Calu3 (cell line): ENCODE data around the gene WNT5A. TPM values are rescaled to one million over a fixed set of nuclear protein-coding genes. Genes with fewer than 3 reads are reported as not detected.

Experiments
- BruUV-seq: library from RNA; stranded (reverse); fragments of 400-500 nt; replicated peaks from 2 replicates; lab custom pipeline; 2021; lab: Mats Ljungman, UMichigan
- CTCF ChIA-PET: fragments of 300-600 bp; sonication (Branson Sonifier 250); formaldehyde crosslinking; loops from one replicate; lab custom pipeline; 2022; ENCODE audit warnings: antibody characterized with exemption; lab: Charles Lee
- DNase-seq: peaks from one replicate; pipeline ENCODE4 v3.0.0; 2022
- H3K27ac Mint-ChIP-seq: one replicate; pipeline ENCODE4 v1.8.0; 2022; ENCODE audit warnings: mixed read lengths; ENCODE audit not compliant: unreplicated experiment
- H3K27me3 Mint-ChIP-seq: one replicate; pipeline ENCODE4 v1.8.0; 2022; ENCODE audit warnings: mixed read lengths; ENCODE audit not compliant: unreplicated experiment
- H3K36me3 Mint-ChIP-seq: one replicate; pipeline ENCODE4 v1.8.0; 2022; ENCODE audit warnings: mild to moderate bottlenecking, moderate library complexity, mixed read lengths; ENCODE audit not compliant: insufficient read depth, unreplicated experiment
- H3K4me1 Mint-ChIP-seq: one replicate; pipeline ENCODE4 v1.8.0; 2022; ENCODE audit warnings: mild to moderate bottlenecking, low read depth, mixed read lengths; ENCODE audit not compliant: unreplicated experiment
- H3K4me3 Mint-ChIP-seq: one replicate; pipeline ENCODE4 v1.8.0; 2022; ENCODE audit warnings: mild to moderate bottlenecking, low read depth, moderate library complexity, mixed read lengths; ENCODE audit not compliant: unreplicated experiment
- H3K9me3 Mint-ChIP-seq: one replicate; pipeline ENCODE4 v1.8.0; 2022; ENCODE audit warnings: low read depth, mixed read lengths; ENCODE audit not compliant: unreplicated experiment
- CTCF ChIP-seq: fragments of 200-600 bp; IDR thresholded peaks from one replicate; pipeline ENCODE4 v1.8.0; 2022; ENCODE audit warnings: antibody characterized with exemption; ENCODE audit not compliant: unreplicated experiment
- intact Hi-C: fragments of 100-400 bp; cut with micrococcal nuclease; formaldehyde crosslinking; loops from one replicate; pipeline ENCODE4 v1.10.0; 2022; ENCODE audit not compliant: unreplicated experiment
- total RNA-seq: library from RNA; stranded (reverse); gene quantifications from 2 replicates; pipeline ENCODE4 v1.2.3, GENCODE V29; 2022

The WNT5A gene
- total RNA-seq, 1 experiment from 2014 or later, result 0.14 TPM

GRCh38 chr3:55434789-55435188 is 52.3 kb downstream of the WNT5A start:
- Mint-ChIP-seq H3K4me1 (no peaks in the 10 kb centered on the region), H3K36me3 (no peaks in the 10 kb centered on the region), H3K27ac (no peak overlapping the region), H3K4me3 (no peak overlapping the region), H3K9me3 (peaks cover 3% of the 10 kb centered on the region), H3K27me3 (no peaks in the 10 kb centered on the region)
- DNase-seq, result no peak
- CTCF ChIA-PET, result no interaction called here
- no TSS peak for BruUV-seq
- intact Hi-C loops, result no loop called here
- no peak for TF ChIP-seq CTCF

GRCh38 chr3:55431041-55431440 is 56.1 kb downstream of the WNT5A start:
- Mint-ChIP-seq H3K4me1 (no peaks in the 10 kb centered on the region), H3K27ac (no peak overlapping the region), H3K4me3 (no peak overlapping the region), H3K36me3 (no peaks in the 10 kb centered on the region), H3K27me3 (no peaks in the 10 kb centered on the region), H3K9me3 (peaks cover 6% of the 10 kb centered on the region)
- intact Hi-C loops, result no loop called here
- BruUV-seq, result no TSS peak
- CTCF ChIA-PET, result no interaction called here
- no peak for TF ChIP-seq CTCF
- DNase-seq, result no peak

- no peaks in the 10 kb centered on the region for H3K27me3 Mint-ChIP-seq
- H3K4me3 Mint-ChIP-seq, result no peak overlapping the region
- H3K9me3 Mint-ChIP-seq, result peaks cover 14% of the 10 kb centered on the region
- CTCF ChIA-PET, result no interaction called here
- DNase-seq, result no peak
- intact Hi-C loops, result no loop called here
- TF ChIP-seq CTCF, result no peak
- H3K36me3 Mint-ChIP-seq, result no peaks in the 10 kb centered on the region
- H3K4me1 Mint-ChIP-seq, result no peaks in the 10 kb centered on the region
- no TSS peak for BruUV-seq
- H3K27ac Mint-ChIP-seq, result no peak overlapping the region
Observed at GRCh38 chr3:55427739-55428138, 59.4 kb downstream of the WNT5A start.

- CTCF ChIA-PET, result interaction anchor here (0.6 kb wide), 1 partner anchor 98 kb away, joined by 3 read pairs; no protein-coding TSS in a partner anchor
- DNase-seq, result no peak
Observed at GRCh38 chr3:55426486-55426885, 60.6 kb downstream of the WNT5A start.

More at GRCh38 chr3:55426486-55426885, 60.6 kb downstream of the WNT5A start:
- no peaks in the 10 kb centered on the region for H3K36me3 Mint-ChIP-seq
- H3K27me3 Mint-ChIP-seq, result no peaks in the 10 kb centered on the region
- H3K4me3 Mint-ChIP-seq, result no peak overlapping the region
- peaks cover 14% of the 10 kb centered on the region for H3K9me3 Mint-ChIP-seq
- no peaks in the 10 kb centered on the region for H3K4me1 Mint-ChIP-seq
- intact Hi-C loops, result no loop called here
- no TSS peak for BruUV-seq
- no peak overlapping the region for H3K27ac Mint-ChIP-seq
- TF ChIP-seq CTCF, result no peak
